H9 (cell line): ENCODE results near the gene NUP98. TPM values are rescaled to one million over a fixed set of nuclear protein-coding genes. Genes with fewer than 3 reads are reported as not detected.
"Not testable (repeated sequence)": the region's sequence is repeated elsewhere in the genome, so short reads cannot be mapped to it uniquely, and the experiment has no call there.

Experiments
- DNase-seq: peaks from one replicate; pipeline ENCODE4 v3.0.0-alpha.2; 2017
- H2AFZ ChIP-seq: one replicate; pipeline ENCODE4 v1.6.1; 2013; ENCODE audit warnings: mild to moderate bottlenecking, low read length, control low read depth, moderate library complexity
- H2AK5ac ChIP-seq: 2 replicates; pipeline ENCODE4 v1.6.1; 2013; ENCODE audit warnings: low read length, control low read depth, mixed read lengths; ENCODE audit not compliant: insufficient read length
- H2BK120ac ChIP-seq: one replicate; pipeline ENCODE4 v1.6.1; 2013; ENCODE audit warnings: low read depth, mild to moderate bottlenecking, low read length, control low read depth, inconsistent platforms; ENCODE audit not compliant: poor library complexity, severe bottlenecking
- H2BK12ac ChIP-seq: 2 replicates; pipeline ENCODE4 v1.6.1; 2013; ENCODE audit warnings: low read length, control low read depth, mixed read lengths, low read depth; ENCODE audit not compliant: insufficient read length
- H2BK15ac ChIP-seq: 2 replicates; pipeline ENCODE4 v1.6.1; 2013; ENCODE audit warnings: low read depth, low read length, control low read depth
- H2BK20ac ChIP-seq: one replicate; pipeline ENCODE4 v1.6.1; 2013; ENCODE audit warnings: low read depth, mild to moderate bottlenecking, low read length, control low read depth, inconsistent platforms; ENCODE audit not compliant: poor library complexity, severe bottlenecking
- H2BK5ac ChIP-seq: 2 replicates; pipeline ENCODE4 v1.6.1; 2013; ENCODE audit warnings: low read length, control low read depth, mixed read lengths; ENCODE audit not compliant: insufficient read length
- H3K14ac ChIP-seq: 2 replicates; pipeline ENCODE4 v1.6.1; 2013; ENCODE audit warnings: low read length, control low read depth; ENCODE audit not compliant: insufficient read depth
- H3K18ac ChIP-seq: 2 replicates; pipeline ENCODE4 v1.6.1; 2013; ENCODE audit warnings: low read depth, mild to moderate bottlenecking, mixed read lengths, low read length, control low read depth; ENCODE audit not compliant: insufficient read length
- H3K23ac ChIP-seq: 2 replicates; pipeline ENCODE4 v1.6.1; 2013; ENCODE audit warnings: low read length, control low read depth, mixed read lengths, low read depth; ENCODE audit not compliant: insufficient read length
- H3K23me2 ChIP-seq: 2 replicates; pipeline ENCODE4 v1.6.1; 2013; ENCODE audit warnings: low read depth, mild to moderate bottlenecking, mixed read lengths, low read length, control low read depth; ENCODE audit not compliant: insufficient read length, poor library complexity, severe bottlenecking
- H3K27ac ChIP-seq: 2 replicates; pipeline ENCODE4 v1.5.1; 2013; ENCODE audit warnings: low read length, control low read depth, mixed read lengths, low read depth; ENCODE audit not compliant: insufficient read length
- H3K27me3 ChIP-seq: 2 replicates; pipeline ENCODE4 v1.6.1; 2013; ENCODE audit warnings: low read length, control low read depth, inconsistent platforms; ENCODE audit not compliant: insufficient read depth
- H3K4ac ChIP-seq: 2 replicates; pipeline ENCODE4 v1.6.1; 2013; ENCODE audit warnings: low read depth, mild to moderate bottlenecking, control low read depth, inconsistent platforms, low read length, moderate library complexity
- H3K4me1 ChIP-seq: 2 replicates; pipeline ENCODE4 v1.6.1; 2013; ENCODE audit warnings: low read length, control low read depth, inconsistent platforms; ENCODE audit not compliant: insufficient read depth
- H3K4me2 ChIP-seq: 2 replicates; pipeline ENCODE4 v1.6.1; 2013; ENCODE audit warnings: low read length, control low read depth, mixed read lengths; ENCODE audit not compliant: insufficient read length, insufficient read depth
- H3K56ac ChIP-seq: 2 replicates; pipeline ENCODE4 v1.6.1; 2013; ENCODE audit warnings: low read depth, mild to moderate bottlenecking, mixed read lengths, low read length, control low read depth; ENCODE audit not compliant: insufficient read length
- H3K79me1 ChIP-seq: 2 replicates; pipeline ENCODE4 v1.6.1; 2013; ENCODE audit warnings: low read depth, mild to moderate bottlenecking, moderate library complexity, low read length, control low read depth, inconsistent platforms; ENCODE audit not compliant: insufficient read depth, poor library complexity, severe bottlenecking
- H3K79me2 ChIP-seq: 2 replicates; pipeline ENCODE4 v1.6.1; 2013; ENCODE audit warnings: low read length, control low read depth, inconsistent platforms; ENCODE audit not compliant: insufficient read depth
- H3K9ac ChIP-seq: 2 replicates; pipeline ENCODE4 v1.6.1; 2013; ENCODE audit warnings: low read length, control low read depth, mixed read lengths; ENCODE audit not compliant: insufficient read length; ENCODE audit errors: extremely low read depth
- H3K9me3 ChIP-seq: one replicate; pipeline ENCODE4 v1.6.1; 2013; ENCODE audit warnings: low read depth, low read length, inconsistent platforms; ENCODE audit not compliant: control insufficient read depth
- H3T11ph ChIP-seq: one replicate; pipeline ENCODE4 v1.6.1; 2013; ENCODE audit warnings: mild to moderate bottlenecking, low read length, control low read depth, inconsistent platforms
- H4K20me1 ChIP-seq: one replicate; pipeline ENCODE4 v1.6.1; 2013; ENCODE audit not compliant: control insufficient read depth, insufficient read length, insufficient read depth
- H4K5ac ChIP-seq: 2 replicates; pipeline ENCODE4 v1.6.1; 2013; ENCODE audit warnings: low read depth, mild to moderate bottlenecking, mixed read lengths, low read length, control low read depth; ENCODE audit not compliant: insufficient read length
- H4K8ac ChIP-seq: replicated peaks from 2 replicates; pipeline ENCODE4 v1.6.1; 2013; ENCODE audit warnings: low read length, control low read depth, mixed read lengths, low read depth; ENCODE audit not compliant: insufficient read length
- H4K91ac ChIP-seq: 2 replicates; pipeline ENCODE4 v1.6.1; 2013; ENCODE audit warnings: low read depth, mild to moderate bottlenecking, moderate library complexity, mixed read lengths, low read length, control low read depth; ENCODE audit not compliant: insufficient read length
- H3K27ac Mint-ChIP-seq, 3 experiments: 2 replicates in 2 of 3; 3 replicates in 1 of 3; pipeline ENCODE4 v1.8.0; 2020 to 2021; ENCODE audit warnings: mixed read lengths in 3 of 3, mild to moderate bottlenecking in 1 of 3, moderate library complexity in 1 of 3
- H3K27me3 Mint-ChIP-seq: 2 replicates; pipeline ENCODE4 v1.8.0; 2021; ENCODE audit warnings: low read depth, mild to moderate bottlenecking, moderate library complexity, mixed read lengths
- H3K36me3 Mint-ChIP-seq, 3 experiments: 2 replicates in 2 of 3; 3 replicates in 1 of 3; pipeline ENCODE4 v1.8.0; 2020 to 2021; ENCODE audit warnings: low read depth in 3 of 3, mixed read lengths in 3 of 3; ENCODE audit not compliant: insufficient read depth in 1 of 3
- H3K4me1 Mint-ChIP-seq, 2 experiments: 2 replicates each; pipeline ENCODE4 v1.8.0; 2020; ENCODE audit warnings: mixed read lengths in 2 of 2
- H3K4me3 Mint-ChIP-seq, 2 experiments: 2 replicates in 1 of 2; 3 replicates in 1 of 2; pipeline ENCODE4 v1.8.0; 2020 to 2021; ENCODE audit warnings: mild to moderate bottlenecking in 2 of 2, mixed read lengths in 2 of 2, moderate library complexity in 1 of 2
- H3K9me3 Mint-ChIP-seq, 2 experiments: 2 replicates in 1 of 2; 3 replicates in 1 of 2; pipeline ENCODE4 v1.8.0; 2020; ENCODE audit warnings: mild to moderate bottlenecking in 2 of 2, mixed read lengths in 2 of 2, moderate library complexity in 1 of 2
- CTCF ChIP-seq: fragments of 200-600 bp; sonication (generic); conservative IDR thresholded peaks from 3 replicates; pipeline ENCODE4 v1.8.0; 2021; ENCODE audit warnings: antibody characterized with exemption, mild to moderate bottlenecking
- WGBS: extraction: QIAGEN DNeasy Blood & Tissue Kit; methylation state at CpG from one replicate; pipeline ENCODE4 v1.1.7; 2013; ENCODE audit warnings: missing lambda C conversion rate, low lambda C conversion rate, mixed read lengths; ENCODE audit not compliant: insufficient read length; ENCODE audit errors: extremely low coverage; 5-methylcytosine and 5-hydroxymethylcytosine counted together
- total RNA-seq: library from RNA; stranded (reverse); gene quantifications from 2 replicates; pipeline ENCODE4 v1.2.1, GENCODE V29; 2021

Gene NUP98
- total RNA-seq, 1 experiment from 2014 or later = 105 TPM

GRCh38 chr11:3795131-3796001 lies 2.0 kb downstream of the NUP98 start:
- TF ChIP-seq CTCF = no peak
- Histone ChIP-seq H3K4me2 (peak overlapping the region; percentile 92), H3K14ac (no peak overlapping the region), H3K18ac (no peak overlapping the region), H2BK12ac (no peak overlapping the region), H4K91ac (no peak overlapping the region), H2AFZ (no peak overlapping the region), H3K4ac (no peak overlapping the region), H2BK120ac (no peak overlapping the region), H3K23ac (no peak overlapping the region), H3K4me1 (no peaks in the 10 kb centered on the region), H2BK20ac (no peak overlapping the region), H3K9me3 (no peaks in the 10 kb centered on the region), H3K56ac (no peak overlapping the region), H4K8ac (no peak overlapping the region), H4K5ac (no peak overlapping the region), H3K79me2 (peaks cover 37% of the 10 kb centered on the region), H4K20me1 (no peaks in the 10 kb centered on the region), H3K27ac (no peak overlapping the region), H3K27me3 (no peaks in the 10 kb centered on the region), H3K23me2 (peaks cover 5% of the 10 kb centered on the region), H2AK5ac (no peak overlapping the region), H3K79me1 (no peaks in the 10 kb centered on the region), H2BK5ac (no peak overlapping the region), H2BK15ac (no peak overlapping the region), H3K9ac (peak overlapping the region; percentile 43), H3T11ph (no peak overlapping the region)
- DNase-seq = no peak
- Mint-ChIP-seq H3K27ac (no peak overlapping the region; a peak in 1 of 7 replicates), H3K36me3 (peaks cover 30 to 39% (median 32%) of the 10 kb centered on the region in 3 experiments), H3K4me1 (peaks cover 14 to 21% of the 10 kb centered on the region in 2 experiments), H3K9me3 (peaks cover 0 to 2% of the 10 kb centered on the region in 2 experiments; a peak in 1 of 5 replicates), H3K27me3 (no peaks in the 10 kb centered on the region), H3K4me3 (peak overlapping the region; percentile 89 to 97)
- WGBS = no CpG with 5 or more reads among the region's 8 CpGs

- not testable (repeated sequence) for H4K91ac ChIP-seq, H2AFZ ChIP-seq, H3K27me3 ChIP-seq, H3T11ph ChIP-seq, H3K9me3 ChIP-seq, H3K23ac ChIP-seq, H3K27ac ChIP-seq, H3K18ac ChIP-seq, H4K8ac ChIP-seq, H3K4ac ChIP-seq, H2AK5ac ChIP-seq, H3K14ac ChIP-seq, H2BK20ac ChIP-seq, H3K9me3 Mint-ChIP-seq, H3K27ac Mint-ChIP-seq, H2BK15ac ChIP-seq, H3K23me2 ChIP-seq, H3K4me2 ChIP-seq, H2BK12ac ChIP-seq, H4K20me1 ChIP-seq, H3K9ac ChIP-seq, H4K5ac ChIP-seq, H3K4me1 ChIP-seq, H3K27me3 Mint-ChIP-seq, H3K79me1 ChIP-seq, H2BK120ac ChIP-seq, H3K56ac ChIP-seq, DNase-seq, H3K4me3 Mint-ChIP-seq, H2BK5ac ChIP-seq
- Mint-ChIP-seq H3K4me1 (peaks cover 14 to 21% of the 10 kb centered on the region in 2 experiments), H3K36me3 (peaks cover 30 to 43% (median 38%) of the 10 kb centered on the region in 3 experiments)
- WGBS = no CpG with 5 or more reads among the region's 10 CpGs
- H3K79me2 ChIP-seq = peaks cover 44% of the 10 kb centered on the region
Observed at GRCh38 chr11:3794387-3794786, 3.0 kb downstream of the NUP98 start.
